NCI-H2196 treated with DMSO at 0.1 percent for 48 hours (cell line): ENCODE results near the gene C1orf35.

Experiments
- DNase-seq: peaks from one replicate; lab custom pipeline; 2025; ENCODE audit not compliant: unreplicated experiment; lab: John Stamatoyannopoulos, UW

The C1orf35 gene

GRCh38 chr1:228081144-228081543, 22.0 kb downstream of the C1orf35 start:
- DNase-seq, result no peak

- no peak for DNase-seq
These were observed 23.4 kb downstream of the C1orf35 start for GRCh38 chr1:228079601-228080263.

GRCh38 chr1:228079013-228079412, 24.1 kb downstream of the C1orf35 start:
- DNase-seq, result no peak

- no peak for DNase-seq
These were observed 25.4 kb downstream of the C1orf35 start for GRCh38 chr1:228077565-228078330.

GRCh38 chr1:228076796-228077430, 26.2 kb downstream of the C1orf35 start:
- DNase-seq, result no peak

GRCh38 chr1:228075801-228076271, 27.3 kb downstream of the C1orf35 start:
- DNase-seq, result no peak

- no peak for DNase-seq
These were observed 28.0 kb downstream of the C1orf35 start for GRCh38 chr1:228074954-228075730.

- DNase-seq, result no peak
These were observed 29.1 kb downstream of the C1orf35 start for GRCh38 chr1:228073857-228074545.

- DNase-seq, result no peak
These were observed 29.9 kb downstream of the C1orf35 start for GRCh38 chr1:228073061-228073856.

- DNase-seq, result no peak
These were observed 30.5 kb downstream of the C1orf35 start for GRCh38 chr1:228072658-228073043.

- DNase-seq, result no peak
These were observed 31.1 kb downstream of the C1orf35 start for GRCh38 chr1:228071839-228072657.

GRCh38 chr1:228070851-228071250, 32.3 kb downstream of the C1orf35 start:
- DNase-seq, result no peak

- no peak for DNase-seq
These were observed 33.0 kb downstream of the C1orf35 start for GRCh38 chr1:228070173-228070572.

- no peak for DNase-seq
These were observed 34.8 kb downstream of the C1orf35 start for GRCh38 chr1:228068359-228068758.

GRCh38 chr1:228066891-228067654, 36.1 kb downstream of the C1orf35 start:
- no peak for DNase-seq

- no peak for DNase-seq
These were observed 36.7 kb downstream of the C1orf35 start for GRCh38 chr1:228066416-228066815.

GRCh38 chr1:228065543-228066347, 37.4 kb downstream of the C1orf35 start:
- no peak for DNase-seq
